ENCODE data around the gene PEBP1.

PEBP1 gene

DNA sequence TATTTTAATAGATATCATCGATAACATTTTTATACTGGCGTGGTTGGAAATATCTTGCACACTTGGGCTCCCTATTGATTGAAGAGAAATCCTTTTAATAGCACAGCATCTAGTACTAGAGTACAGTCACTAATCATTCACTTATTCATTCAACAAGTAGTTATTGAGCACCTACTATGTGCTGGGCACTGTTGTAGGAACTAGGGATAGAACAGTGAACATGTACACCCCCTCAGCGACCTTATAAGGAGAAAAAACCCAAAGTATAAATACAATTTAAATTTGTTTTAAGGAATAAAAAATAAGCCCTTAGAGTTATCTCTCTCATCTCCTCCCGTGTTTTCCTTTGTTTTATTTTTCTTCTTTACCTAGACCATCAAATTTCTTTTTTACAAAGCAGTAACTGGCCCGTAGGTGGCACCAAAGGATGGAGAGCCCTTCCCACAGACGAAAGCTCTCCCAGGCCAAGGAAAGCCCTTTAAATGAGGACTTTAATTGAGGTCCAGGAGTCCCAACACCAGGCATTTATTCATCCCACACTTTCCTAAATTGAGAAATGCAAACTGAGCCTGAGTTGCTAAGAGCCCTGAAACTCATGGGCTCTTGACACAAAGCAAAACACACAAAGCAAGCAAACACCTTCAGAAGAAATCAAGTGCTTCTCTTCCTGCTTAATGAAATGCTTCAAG lies 29.0 kb downstream of the PEBP1 start:
- H3K27ac ChIP-seq (ENCODE audit: low read length): no peak overlapping the region
- DNase-seq: peak; percentile 30
- H3K4me1 ChIP-seq (ENCODE audit: low read length): peaks cover 4% of the 10 kb centered on the region; the same call in 1 of the 2 replicates
- 0 out of 2 replicates have a peak, but pooled peaks cover 12% of the 10 kb centered on the region for H3F3A ChIP-seq (ENCODE audit: insufficient read depth, low read length)
- H3K4me3 ChIP-seq (ENCODE audit: low read length): no peak overlapping the region
- H3K9me3 ChIP-seq (replicated peaks; ENCODE audit: insufficient read depth, low read length): no peaks in the 10 kb centered on the region
- H3K36me3 ChIP-seq (replicated peaks; ENCODE audit: insufficient read depth, low read length): no peaks in the 10 kb centered on the region
- TF ChIP-seq EZH2 (optimal IDR thresholded peaks at IDR 0.05; ENCODE audit: low read depth, low read length) (no peak), EZH2phosphoT487 (IDR thresholded peaks at IDR 0.05; ENCODE audit: low read length) (no peak), CTCF (IDR thresholded peaks at IDR 0.05; ENCODE audit: low read length) (peak; percentile 41)
- H4K20me1 ChIP-seq (ENCODE audit: insufficient read depth, low read length): no peaks in the 10 kb centered on the region
- no peaks in the 10 kb centered on the region for H3K9me2 ChIP-seq (replicated peaks; ENCODE audit: insufficient read depth, low read length)
- no peak overlapping the region for H2AFZ ChIP-seq (ENCODE audit: low read length)
- H3K27me3 ChIP-seq (replicated peaks; ENCODE audit: insufficient read depth, low read length): no peaks in the 10 kb centered on the region
- H3K4me2 ChIP-seq (ENCODE audit: low read depth, low read length): no peak overlapping the region
- no peaks in the 10 kb centered on the region for H3K79me2 ChIP-seq (ENCODE audit: low read length)
- H3K9ac ChIP-seq (ENCODE audit: low read length): no peak overlapping the region

DNA sequence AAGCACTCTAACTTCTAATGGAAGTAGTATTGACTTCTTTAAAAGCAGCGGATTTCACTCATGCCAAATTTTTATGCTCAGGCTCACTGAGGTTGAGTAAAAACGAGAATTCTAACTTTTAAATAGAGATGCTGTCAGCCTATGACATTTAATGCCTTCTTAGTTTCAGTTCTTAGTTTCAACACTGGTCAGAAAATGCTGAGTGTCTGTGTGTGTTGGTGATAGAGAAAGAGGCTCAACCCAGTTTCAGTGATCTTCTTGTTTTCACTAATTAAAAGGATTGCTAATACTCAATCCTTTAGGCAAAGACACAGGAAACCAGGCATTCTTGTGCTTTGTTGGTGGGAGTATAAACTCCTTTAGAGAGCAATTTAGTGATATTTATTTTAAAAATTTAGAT lies 31.0 kb downstream of the PEBP1 start:
- no peaks in the 10 kb centered on the region for H3K79me2 ChIP-seq (ENCODE audit: low read length)
- H4K20me1 ChIP-seq (ENCODE audit: insufficient read depth, low read length): no peaks in the 10 kb centered on the region
- no peaks in the 10 kb centered on the region for H3K36me3 ChIP-seq (replicated peaks; ENCODE audit: insufficient read depth, low read length)
- TF ChIP-seq EZH2phosphoT487 (IDR thresholded peaks at IDR 0.05; ENCODE audit: low read length) (no peak), EZH2 (optimal IDR thresholded peaks at IDR 0.05; ENCODE audit: low read depth, low read length) (no peak), CTCF (IDR thresholded peaks at IDR 0.05; ENCODE audit: low read length) (no peak)
- no peak overlapping the region for H2AFZ ChIP-seq (ENCODE audit: low read length)
- H3K4me3 ChIP-seq (ENCODE audit: low read length): no peak overlapping the region
- H3K9me2 ChIP-seq (replicated peaks; ENCODE audit: insufficient read depth, low read length): no peaks in the 10 kb centered on the region
- H3K9me3 ChIP-seq (replicated peaks; ENCODE audit: insufficient read depth, low read length): no peaks in the 10 kb centered on the region
- peak; percentile 74 for DNase-seq
- H3K4me2 ChIP-seq (ENCODE audit: low read depth, low read length): peak overlapping the region; percentile 52; the same call in 1 of the 2 replicates
- H3K27me3 ChIP-seq (replicated peaks; ENCODE audit: insufficient read depth, low read length): no peaks in the 10 kb centered on the region
- peaks cover 4% of the 10 kb centered on the region; the same call in 1 of the 2 replicates for H3K4me1 ChIP-seq (ENCODE audit: low read length)
- 0 out of 2 replicates have a peak, but pooled peaks cover 12% of the 10 kb centered on the region for H3F3A ChIP-seq (ENCODE audit: insufficient read depth, low read length)
- H3K9ac ChIP-seq (ENCODE audit: low read length): no peak overlapping the region
- H3K27ac ChIP-seq (ENCODE audit: low read length): peak overlapping the region; percentile 42; the same call in 1 of the 2 replicates

GRCh38 chr12:118175823-118176447 lies 40.0 kb downstream of the PEBP1 start:
- Histone ChIP-seq H3K4me1 (ENCODE audit: low read length) (no peaks in the 10 kb centered on the region), H3K36me3 (replicated peaks; ENCODE audit: insufficient read depth, low read length) (no peaks in the 10 kb centered on the region), H3K27ac (ENCODE audit: low read length) (no peak overlapping the region), H3K9me2 (replicated peaks; ENCODE audit: insufficient read depth, low read length) (no peaks in the 10 kb centered on the region), H4K20me1 (ENCODE audit: insufficient read depth, low read length) (no peaks in the 10 kb centered on the region), H3K9ac (ENCODE audit: low read length) (no peak overlapping the region), H3K4me2 (ENCODE audit: low read depth, low read length) (no peak overlapping the region), H2AFZ (ENCODE audit: low read length) (no peak overlapping the region), H3K79me2 (ENCODE audit: low read length) (no peaks in the 10 kb centered on the region), H3K27me3 (replicated peaks; ENCODE audit: insufficient read depth, low read length) (no peaks in the 10 kb centered on the region), H3K4me3 (ENCODE audit: low read length) (no peak overlapping the region), H3K9me3 (replicated peaks; ENCODE audit: insufficient read depth, low read length) (no peaks in the 10 kb centered on the region), H3F3A (ENCODE audit: insufficient read depth, low read length) (no peaks in the 10 kb centered on the region)
- TF ChIP-seq CTCF (IDR thresholded peaks at IDR 0.05; ENCODE audit: low read length) (no peak), EZH2phosphoT487 (IDR thresholded peaks at IDR 0.05; ENCODE audit: low read length) (no peak), EZH2 (optimal IDR thresholded peaks at IDR 0.05; ENCODE audit: low read depth, low read length) (no peak)
- DNase-seq: no peak
